Mesendoderm (in vitro differentiated cells): ENCODE data around the gene PER1.
"Not testable (repeated sequence)": the region's sequence is repeated elsewhere in the genome, so short reads cannot be mapped to it uniquely, and the experiment has no call there.

ENCODE experiments used
- DNase-seq: peaks from one replicate; pipeline ENCODE4 v3.0.0; 2013
- H2AK5ac ChIP-seq: 2 replicates; pipeline ENCODE4 v1.6.1; 2013; ENCODE audit warnings: low read length, inconsistent platforms
- H2BK120ac ChIP-seq: 2 replicates; pipeline ENCODE4 v1.6.1; 2013; ENCODE audit warnings: low read depth, mild to moderate bottlenecking, low read length, moderate library complexity, mixed read lengths
- H2BK15ac ChIP-seq: replicated peaks from 2 replicates; pipeline ENCODE4 v1.6.1; 2013; ENCODE audit warnings: low read depth, mild to moderate bottlenecking, moderate library complexity
- H2BK5ac ChIP-seq: 2 replicates; pipeline ENCODE4 v1.6.1; 2013; ENCODE audit warnings: low read length, inconsistent platforms
- H3K18ac ChIP-seq: 2 replicates; pipeline ENCODE4 v1.6.1; 2013; ENCODE audit warnings: mild to moderate bottlenecking, low read length, mixed read lengths
- H3K23ac ChIP-seq: one replicate; pipeline ENCODE4 v1.6.1; 2013; ENCODE audit warnings: low read length
- H3K27ac ChIP-seq: 2 replicates; pipeline ENCODE4 v1.5.1; 2013; ENCODE audit warnings: low read depth, mild to moderate bottlenecking, inconsistent platforms, low read length, moderate library complexity
- H3K27me3 ChIP-seq: 2 replicates; pipeline ENCODE4 v1.6.1; 2013; ENCODE audit warnings: low read length, control low read depth, mild to moderate bottlenecking, inconsistent platforms; ENCODE audit not compliant: insufficient read depth, poor library complexity
- H3K36me3 ChIP-seq: 2 replicates; pipeline ENCODE4 v1.6.1; 2013; ENCODE audit warnings: low read length, inconsistent platforms; ENCODE audit not compliant: control insufficient read depth, insufficient read depth
- H3K4ac ChIP-seq: one replicate; pipeline ENCODE4 v1.6.1; 2013; ENCODE audit warnings: low read depth, mild to moderate bottlenecking, low read length, moderate library complexity
- H3K4me1 ChIP-seq: 2 replicates; pipeline ENCODE4 v1.6.1; 2013; ENCODE audit warnings: low read depth, low read length, inconsistent platforms; ENCODE audit not compliant: control insufficient read depth
- H3K4me2 ChIP-seq: 2 replicates; pipeline ENCODE4 v1.6.1; 2013; ENCODE audit warnings: low read length
- H3K4me3 ChIP-seq: 2 replicates; pipeline ENCODE4 v1.5.1; 2013; ENCODE audit warnings: mild to moderate bottlenecking, low read length
- H3K56ac ChIP-seq: one replicate; pipeline ENCODE4 v1.6.1; 2013; ENCODE audit warnings: low read length
- H3K79me1 ChIP-seq: 2 replicates; pipeline ENCODE4 v1.6.1; 2013; ENCODE audit warnings: low read length, inconsistent platforms
- H3K79me2 ChIP-seq: 2 replicates; pipeline ENCODE4 v1.6.1; 2013; ENCODE audit warnings: mild to moderate bottlenecking, low read length; ENCODE audit not compliant: control insufficient read depth, insufficient read depth
- H3K9ac ChIP-seq: 2 replicates; pipeline ENCODE4 v1.6.1; 2013; ENCODE audit warnings: low read length, inconsistent platforms
- H4K5ac ChIP-seq: one replicate; pipeline ENCODE4 v1.6.1; 2013; ENCODE audit warnings: low read length
- H4K8ac ChIP-seq: one replicate; pipeline ENCODE4 v1.6.1; 2013; ENCODE audit warnings: low read depth, mild to moderate bottlenecking, control low read depth, low read length, moderate library complexity
- WGBS: extraction: QIAGEN DNeasy Blood & Tissue Kit; methylation state at CpG from one replicate; pipeline ENCODE4 v1.1.7; 2013; ENCODE audit warnings: low lambda C conversion rate, missing lambda C conversion rate; ENCODE audit not compliant: insufficient coverage; ENCODE audit errors: extremely low coverage; 5-methylcytosine and 5-hydroxymethylcytosine counted together

PER1 gene

DNA sequence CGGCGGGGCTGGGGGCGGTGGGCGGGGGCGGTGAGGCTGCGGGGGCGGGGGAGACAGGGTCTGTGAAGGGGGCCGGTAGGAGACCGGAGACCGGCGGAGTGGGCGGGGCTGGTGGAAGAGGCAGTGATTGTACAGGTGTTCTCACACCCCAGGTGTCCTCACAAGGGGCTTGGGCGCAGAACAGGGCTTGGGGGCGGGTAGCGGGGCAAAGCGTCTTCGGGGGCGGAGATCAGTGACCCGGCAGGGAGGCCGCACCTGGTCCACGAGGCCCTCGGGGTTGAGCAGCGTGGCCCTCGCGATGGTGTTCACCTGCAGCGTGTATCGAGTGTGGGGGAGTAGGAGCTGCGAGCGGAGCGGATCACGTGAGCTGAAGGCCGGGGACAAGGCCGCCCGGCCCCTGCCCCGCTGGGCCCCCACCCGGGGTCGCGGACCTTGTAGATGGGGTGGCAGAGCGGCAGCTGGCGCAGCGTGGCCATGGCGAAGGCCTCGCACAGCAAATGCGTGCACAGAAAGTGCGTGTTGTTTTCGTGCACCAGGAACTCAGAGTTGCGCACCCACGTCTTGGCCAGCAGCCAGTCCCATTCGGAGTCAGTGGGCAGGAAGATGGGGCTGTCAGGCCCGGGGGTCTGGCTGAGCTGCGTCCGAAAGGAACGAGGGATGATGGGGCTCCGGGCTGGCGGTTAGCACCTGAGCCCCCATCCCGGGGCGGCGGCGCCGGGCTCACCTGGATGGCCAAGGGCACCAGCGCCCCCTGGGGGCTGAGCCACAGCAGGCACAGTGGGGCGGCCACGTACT lies 42.3 kb downstream of the PER1 start:
- peak overlapping the region; percentile 24 for H3K9ac ChIP-seq
- H3K27ac ChIP-seq = no peak overlapping the region
- no peak overlapping the region for H3K23ac ChIP-seq
- no peak overlapping the region for H4K8ac ChIP-seq
- H3K4me1 ChIP-seq = no peaks in the 10 kb centered on the region
- peak overlapping the region; percentile 60 for H3K56ac ChIP-seq
- no peaks in the 10 kb centered on the region for H3K79me1 ChIP-seq
- peak; percentile 66 for DNase-seq
- H3K4ac ChIP-seq = no peak overlapping the region
- H2BK15ac ChIP-seq = no peak overlapping the region
- H3K27me3 ChIP-seq = peaks cover 6% of the 10 kb centered on the region
- H2AK5ac ChIP-seq = no peak overlapping the region
- no peak overlapping the region for H3K18ac ChIP-seq
- no peaks in the 10 kb centered on the region for H3K79me2 ChIP-seq
- H3K4me3 ChIP-seq = no peak overlapping the region
- H3K36me3 ChIP-seq = no peaks in the 10 kb centered on the region
- no peak overlapping the region for H4K5ac ChIP-seq
- WGBS = no CpG with 5 or more reads among the region's 63 CpGs
- no peak overlapping the region for H2BK5ac ChIP-seq
- peak overlapping the region; percentile 42 for H3K4me2 ChIP-seq
- H2BK120ac ChIP-seq = no peak overlapping the region

- Histone ChIP-seq H2BK15ac (no peak overlapping the region), H3K36me3 (no peaks in the 10 kb centered on the region), H3K23ac (no peak overlapping the region), H2BK5ac (no peak overlapping the region), H3K9ac (no peak overlapping the region), H4K5ac (no peak overlapping the region), H3K4me3 (no peak overlapping the region), H2BK120ac (no peak overlapping the region), H4K8ac (no peak overlapping the region), H3K4ac (no peak overlapping the region), H3K79me2 (no peaks in the 10 kb centered on the region), H3K27me3 (peaks cover 5% of the 10 kb centered on the region), H3K27ac (no peak overlapping the region), H3K56ac (no peak overlapping the region), H2AK5ac (no peak overlapping the region), H3K4me1 (no peaks in the 10 kb centered on the region), H3K18ac (no peak overlapping the region), H3K79me1 (no peaks in the 10 kb centered on the region), H3K4me2 (no peak overlapping the region)
- no peak for DNase-seq
- no CpG with 5 or more reads among the region's 33 CpGs for WGBS
Observed at GRCh38 chr17:8108972-8109660, 43.1 kb downstream of the PER1 start.

DNA sequence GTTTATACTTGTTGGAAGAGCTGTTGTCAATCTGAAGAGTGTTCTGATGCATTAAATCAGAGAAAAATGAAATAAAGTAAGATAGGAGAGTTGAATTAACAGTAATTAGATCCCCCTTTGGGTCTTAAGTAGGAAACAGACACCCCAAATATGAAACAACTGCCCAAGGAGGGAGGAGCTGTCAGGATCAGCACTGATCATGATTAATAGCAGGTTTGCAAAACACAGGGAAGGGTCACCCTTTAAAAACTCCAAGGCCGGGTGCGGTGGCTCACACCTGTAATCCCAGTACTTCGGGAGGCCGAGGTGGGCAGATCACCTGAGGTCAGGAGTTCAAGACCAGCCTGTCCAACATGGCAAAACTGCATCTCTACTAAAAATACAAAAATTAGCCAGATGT lies 45.2 kb downstream of the PER1 start:
- H3K23ac ChIP-seq, H2BK15ac ChIP-seq, H3K18ac ChIP-seq, H3K79me2 ChIP-seq, H3K27ac ChIP-seq, H2AK5ac ChIP-seq, H3K79me1 ChIP-seq, H3K4me2 ChIP-seq, H3K9ac ChIP-seq, H3K27me3 ChIP-seq, H2BK5ac ChIP-seq, H3K56ac ChIP-seq, DNase-seq, H3K36me3 ChIP-seq, H2BK120ac ChIP-seq, H3K4me3 ChIP-seq, H4K8ac ChIP-seq, H3K4ac ChIP-seq, H4K5ac ChIP-seq, H3K4me1 ChIP-seq: not testable (repeated sequence)
- WGBS = no CpG with 5 or more reads among the region's 4 CpGs

DNA sequence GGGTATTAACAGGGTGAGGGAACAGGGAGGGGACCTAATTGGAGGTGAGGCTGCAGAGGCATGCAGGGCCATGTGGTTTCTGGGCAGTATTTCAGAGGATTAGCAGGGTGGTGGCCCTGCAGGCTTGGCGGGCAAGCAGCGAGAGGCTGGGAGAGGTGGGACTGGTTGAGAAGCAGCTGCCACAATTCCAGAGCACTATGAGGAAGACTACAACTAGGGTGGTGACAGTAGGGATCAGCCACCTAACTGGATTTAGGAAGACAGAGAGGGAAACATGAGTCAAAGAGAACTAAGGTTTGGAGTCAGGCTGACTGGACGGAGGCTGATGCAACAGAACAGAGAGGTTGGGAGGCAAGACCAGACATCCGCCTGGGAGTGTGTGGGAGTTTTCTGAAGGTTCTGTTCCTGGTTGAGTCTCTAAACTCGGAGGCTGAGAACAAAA lies 46.2 kb downstream of the PER1 start:
- H4K5ac ChIP-seq = no peak overlapping the region
- H2BK120ac ChIP-seq = no peak overlapping the region
- H2BK5ac ChIP-seq = no peak overlapping the region
- no peaks in the 10 kb centered on the region for H3K36me3 ChIP-seq
- no peak overlapping the region for H3K18ac ChIP-seq
- H2AK5ac ChIP-seq = no peak overlapping the region
- no peak overlapping the region for H2BK15ac ChIP-seq
- no peak overlapping the region for H3K56ac ChIP-seq
- H3K4ac ChIP-seq = no peak overlapping the region
- DNase-seq = peak; percentile 37
- no peak overlapping the region for H3K4me2 ChIP-seq
- H3K27ac ChIP-seq = no peak overlapping the region
- H3K79me2 ChIP-seq = no peaks in the 10 kb centered on the region
- no peaks in the 10 kb centered on the region for H3K4me1 ChIP-seq
- H3K4me3 ChIP-seq = no peak overlapping the region
- H3K9ac ChIP-seq = no peak overlapping the region
- H3K23ac ChIP-seq = no peak overlapping the region
- H3K27me3 ChIP-seq = peaks cover 2% of the 10 kb centered on the region
- H4K8ac ChIP-seq = no peak overlapping the region
- no CpG with 5 or more reads among the region's 5 CpGs for WGBS
- no peaks in the 10 kb centered on the region for H3K79me1 ChIP-seq

DNA sequence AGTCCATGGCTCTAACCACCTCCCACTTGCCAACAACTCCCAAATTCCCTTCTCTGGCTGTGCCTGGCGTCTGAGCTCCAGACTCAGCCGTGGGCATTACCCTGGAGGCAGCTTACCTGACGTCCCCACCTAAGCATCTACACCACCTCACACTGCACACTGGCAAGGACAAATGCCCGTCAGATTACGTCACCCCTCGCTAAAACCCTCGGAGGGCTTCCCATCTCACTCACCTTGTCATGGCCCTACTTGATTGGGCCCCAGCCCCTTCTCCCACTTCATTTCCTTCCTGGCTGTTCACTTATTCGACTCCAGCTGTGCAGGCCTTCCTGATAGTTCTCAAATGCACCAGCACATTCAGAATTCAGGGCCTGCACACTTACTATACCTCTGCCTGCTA lies 47.3 kb downstream of the PER1 start:
- H3K56ac ChIP-seq = no peak overlapping the region
- H2BK15ac ChIP-seq = no peak overlapping the region
- H3K9ac ChIP-seq = no peak overlapping the region
- H3K23ac ChIP-seq = no peak overlapping the region
- H4K5ac ChIP-seq = no peak overlapping the region
- H3K4me1 ChIP-seq = no peaks in the 10 kb centered on the region
- H3K4me3 ChIP-seq = no peak overlapping the region
- H2BK5ac ChIP-seq = no peak overlapping the region
- no CpG with 5 or more reads among the region's 8 CpGs for WGBS
- H3K36me3 ChIP-seq = no peaks in the 10 kb centered on the region
- H3K79me1 ChIP-seq = no peaks in the 10 kb centered on the region
- H3K4me2 ChIP-seq = no peak overlapping the region
- H3K79me2 ChIP-seq = no peaks in the 10 kb centered on the region
- H2AK5ac ChIP-seq = no peak overlapping the region
- no peak overlapping the region for H3K4ac ChIP-seq
- no peak for DNase-seq
- H2BK120ac ChIP-seq = no peak overlapping the region
- H4K8ac ChIP-seq = no peak overlapping the region
- no peaks in the 10 kb centered on the region for H3K27me3 ChIP-seq
- H3K18ac ChIP-seq = no peak overlapping the region
- peak overlapping the region; percentile 2 for H3K27ac ChIP-seq
